Activated gamma-delta T cell treated with Interleukin-2 at 50 U/mL for 16 hours (primary cell): ENCODE measurements around the gene TMEM231.
"Not testable (repeated sequence)": the region's sequence is repeated elsewhere in the genome, so short reads cannot be mapped to it uniquely, and the experiment has no call there.

Source experiments
- DNase-seq: peaks from one replicate; pipeline ENCODE4 v3.0.0-alpha.2; 2020

Gene TMEM231

GRCh38 chr16:75555707-75556430, at the start of gene TMEM231:
Gene TMEM231 (minus strand): TSS chr16:75556252. CDS start chr16:75556209, 43 bp downstream.
- peak; percentile 97 for DNase-seq

GRCh38 chr16:75603241-75603640, 47.2 kb upstream of the TMEM231 start:
- DNase-seq: no peak

- no peak for DNase-seq
Observed at GRCh38 chr16:75599452-75600277, 43.6 kb upstream of the TMEM231 start.

GRCh38 chr16:75593825-75594820, 38.1 kb upstream of the TMEM231 start:
- no peak for DNase-seq

- DNase-seq: no peak
Observed at GRCh38 chr16:75593308-75593707, 37.3 kb upstream of the TMEM231 start.

GRCh38 chr16:75591927-75592326, 35.9 kb upstream of the TMEM231 start:
- DNase-seq: not testable (repeated sequence)

GRCh38 chr16:75590920-75591843, 35.1 kb upstream of the TMEM231 start:
- DNase-seq: no peak

GRCh38 chr16:75589306-75589705, 33.3 kb upstream of the TMEM231 start:
- no peak for DNase-seq

GRCh38 chr16:75588716-75589115, 32.7 kb upstream of the TMEM231 start:
- DNase-seq: no peak

GRCh38 chr16:75584108-75584507, 28.1 kb upstream of the TMEM231 start:
- DNase-seq: no peak

GRCh38 chr16:75579281-75579834, 23.3 kb upstream of the TMEM231 start:
- no peak for DNase-seq

- DNase-seq: no peak
Observed at GRCh38 chr16:75578725-75579124, 22.7 kb upstream of the TMEM231 start.

- no peak for DNase-seq
Observed at GRCh38 chr16:75578212-75578611, 22.2 kb upstream of the TMEM231 start.

GRCh38 chr16:75576384-75576811, 20.3 kb upstream of the TMEM231 start:
- no peak for DNase-seq

GRCh38 chr16:75575958-75576357, 19.9 kb upstream of the TMEM231 start:
- no peak for DNase-seq

- DNase-seq: no peak
Observed at GRCh38 chr16:75573955-75574354, 17.9 kb upstream of the TMEM231 start.

GRCh38 chr16:75572864-75573542, 17.0 kb upstream of the TMEM231 start:
- DNase-seq: no peak

GRCh38 chr16:75570396-75571065, 14.5 kb upstream of the TMEM231 start:
- DNase-seq: no peak

- no peak for DNase-seq
Observed at GRCh38 chr16:75567911-75568310, 11.9 kb upstream of the TMEM231 start.

GRCh38 chr16:75566758-75567255, 10.8 kb upstream of the TMEM231 start:
- DNase-seq: peak; percentile 9
